NCI-H510A (cell line): Measurements from ENCODE around the gene VWA8.
"Not testable (repeated sequence)": the region's sequence is repeated elsewhere in the genome, so short reads cannot be mapped to it uniquely, and the experiment has no call there.

Experiments used
- DNase-seq: peaks from one replicate; lab custom pipeline; 2025; lab: John Stamatoyannopoulos, UW

Gene VWA8

GRCh38 chr13:41557719-41558118 is 403.2 kb downstream of the VWA8 start:
- DNase-seq = no peak

DNA sequence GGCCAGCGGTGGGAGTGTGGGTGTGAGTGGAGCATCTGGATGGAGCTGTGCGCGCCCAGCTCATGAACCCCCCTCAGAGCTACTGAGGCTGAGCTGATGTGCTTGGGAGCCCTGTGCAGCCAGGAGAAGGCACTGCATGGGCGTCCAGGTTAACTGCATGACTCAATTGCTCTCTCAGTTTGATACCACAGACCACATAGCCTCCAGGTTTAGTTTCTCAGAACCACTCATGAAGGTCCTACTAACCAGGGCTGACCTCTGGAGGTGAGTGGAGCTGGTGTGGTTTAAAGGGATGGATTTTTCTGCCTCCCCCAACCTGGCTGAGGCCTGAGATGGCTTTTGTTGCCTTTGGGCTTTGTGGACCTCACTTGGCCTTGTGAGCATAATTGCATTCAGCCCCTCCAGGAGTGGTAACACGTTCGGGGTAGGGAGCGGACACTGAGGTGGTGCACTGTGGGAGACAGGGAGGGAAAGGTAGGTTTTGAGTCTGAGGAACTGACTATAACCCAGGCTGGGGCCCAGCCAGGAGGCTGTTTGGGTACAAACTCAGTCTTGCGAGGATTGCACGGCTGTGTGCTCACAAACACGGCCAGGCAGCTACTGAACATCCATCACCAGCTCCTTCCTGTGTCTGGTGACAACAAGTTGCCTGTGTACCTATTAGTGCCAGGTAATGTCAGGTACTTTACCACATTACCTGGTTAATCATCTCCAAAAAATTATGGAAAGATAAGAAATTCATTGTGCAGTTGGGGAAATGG is 406.1 kb downstream of the VWA8 start:
- DNase-seq = no peak

DNA sequence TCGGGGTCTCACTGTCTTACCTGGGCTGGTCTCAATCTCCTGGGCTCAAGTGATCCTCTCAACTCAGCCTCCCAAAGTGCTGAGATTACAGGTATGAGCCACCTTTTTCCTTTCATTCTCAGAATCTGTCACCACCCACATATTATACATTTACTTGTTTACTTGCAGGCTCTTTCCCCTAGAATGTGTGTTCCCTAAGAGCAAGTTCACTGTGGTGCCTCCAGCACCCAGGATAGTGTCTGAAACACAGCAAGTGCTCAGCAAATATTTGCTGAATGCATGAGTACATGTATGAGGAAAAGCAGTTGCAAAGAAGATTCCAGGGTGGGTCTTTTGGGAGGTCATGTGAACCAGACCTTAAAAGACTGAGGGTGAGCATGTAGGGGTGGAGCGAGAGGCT is 406.7 kb downstream of the VWA8 start:
- DNase-seq = no peak

DNA sequence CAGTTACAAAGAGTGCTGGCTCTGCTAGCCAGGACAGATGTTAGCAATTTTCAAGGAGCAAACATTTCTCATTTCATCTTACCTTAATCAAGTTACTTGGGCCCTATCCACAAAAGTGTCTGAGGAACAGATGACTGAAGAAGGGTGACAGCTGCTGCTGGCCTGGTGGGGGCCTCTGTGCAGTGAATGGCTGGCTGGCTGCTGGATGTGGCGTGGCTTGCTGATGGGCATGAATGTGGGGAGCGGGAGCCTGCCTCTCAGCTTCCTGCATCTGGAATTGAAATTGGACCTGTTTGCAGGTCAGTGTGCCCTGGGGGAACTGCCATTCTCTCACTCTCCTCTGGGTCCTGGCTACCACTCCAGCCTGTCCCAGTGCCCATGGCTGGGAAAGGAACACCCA is 408.9 kb downstream of the VWA8 start:
- no peak for DNase-seq

- no peak for DNase-seq
Observed at GRCh38 chr13:41550276-41550675, 410.6 kb downstream of the VWA8 start.

- DNase-seq = no peak
Observed at GRCh38 chr13:41549491-41549890, 411.4 kb downstream of the VWA8 start.

DNA sequence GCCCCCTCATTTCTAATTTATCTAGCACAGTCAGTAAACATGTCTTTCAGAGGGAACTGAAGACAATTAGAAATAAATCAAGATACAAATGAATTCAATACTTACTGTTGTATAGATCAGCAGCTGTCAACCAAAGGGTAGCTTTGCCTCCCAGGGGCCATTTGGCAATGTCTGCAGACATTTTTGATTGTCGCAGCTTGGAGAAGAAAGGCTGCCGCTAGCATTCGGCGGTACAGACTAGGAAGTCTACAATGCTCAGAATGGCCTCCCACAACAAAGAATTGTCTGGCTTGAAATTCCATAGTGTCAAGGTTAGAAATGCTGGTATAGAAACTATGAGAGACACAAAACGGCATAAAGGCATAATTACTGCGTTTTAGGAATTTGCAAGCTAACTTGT is 412.0 kb downstream of the VWA8 start:
- no peak for DNase-seq

- no peak for DNase-seq
Observed at GRCh38 chr13:41548031-41548430, 412.9 kb downstream of the VWA8 start.

DNA sequence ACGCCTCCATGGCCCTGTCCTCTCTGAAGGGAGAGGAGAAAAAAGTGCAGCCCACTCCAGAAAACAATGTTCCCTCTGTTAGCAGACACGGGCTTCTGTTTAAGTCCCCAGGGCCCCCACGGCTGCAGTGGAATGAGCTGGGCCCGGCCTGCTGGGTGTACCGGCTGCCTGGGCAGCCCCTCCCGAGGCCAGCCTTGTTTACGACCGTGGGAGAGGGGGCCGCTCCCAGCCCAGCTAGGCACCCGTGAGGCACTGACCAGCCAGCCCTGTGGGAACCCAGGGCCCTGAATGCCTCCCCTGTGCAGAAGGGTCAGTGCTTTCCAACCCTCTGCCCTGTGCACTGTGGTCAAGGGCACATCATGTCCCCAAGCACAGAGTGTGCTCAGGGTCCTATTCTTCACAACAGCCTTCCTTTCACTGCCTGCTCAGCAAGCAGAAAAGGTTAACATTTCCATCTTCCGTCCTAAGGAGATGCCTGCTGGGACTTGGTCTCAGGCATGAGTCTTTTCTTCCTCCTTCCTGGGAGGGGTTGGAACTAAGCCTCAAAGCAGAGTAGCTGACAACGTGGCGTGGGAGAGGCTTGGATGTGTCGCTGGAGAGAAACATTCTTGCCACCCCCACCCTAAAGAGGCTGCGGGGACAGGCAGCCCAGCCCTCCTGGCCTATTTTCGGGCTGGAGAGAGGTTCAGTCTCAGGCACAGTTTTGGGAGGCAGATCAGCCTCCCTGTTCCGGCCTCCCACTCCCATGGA is 413.5 kb downstream of the VWA8 start:
- no peak for DNase-seq

DNA sequence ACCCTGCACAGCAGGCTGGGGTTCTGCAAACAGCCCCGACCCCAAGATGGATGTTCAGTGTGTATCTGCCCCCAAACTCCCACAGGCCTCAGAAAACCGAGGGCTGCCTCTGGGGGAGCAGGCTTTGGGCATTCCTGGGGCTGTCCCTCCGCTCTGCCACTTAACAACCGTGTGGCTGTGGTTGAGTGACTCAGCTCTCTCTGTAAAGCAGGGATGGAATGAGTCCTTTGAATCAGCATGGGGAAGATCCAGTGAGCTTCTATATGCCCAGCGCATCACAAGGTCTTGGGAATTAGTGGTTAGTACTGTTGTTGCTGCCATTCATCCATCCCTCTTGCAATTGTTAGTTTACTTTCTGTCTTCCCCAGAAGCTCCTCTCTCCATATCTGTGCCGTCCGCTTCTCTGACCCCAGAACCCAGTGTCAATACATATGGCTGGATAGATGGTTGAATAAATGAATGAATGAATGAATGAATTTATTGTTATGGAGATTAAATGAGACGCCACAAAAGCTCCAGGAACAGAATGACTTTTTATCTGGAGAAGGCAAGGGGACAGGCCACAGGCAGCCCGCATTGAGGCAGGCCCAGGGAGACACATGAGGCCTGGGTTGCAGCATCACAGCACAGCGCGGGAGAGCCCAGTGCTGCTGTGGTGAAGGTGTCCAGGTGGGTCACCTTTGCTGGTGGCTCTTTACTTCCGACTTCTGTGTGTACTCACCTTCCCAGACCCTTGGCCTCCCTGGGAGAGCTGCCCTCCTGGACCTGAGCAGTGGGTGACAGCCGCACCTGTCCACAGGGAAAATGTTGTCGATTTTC is 414.3 kb downstream of the VWA8 start:
- DNase-seq = no peak

GRCh38 chr13:41545432-41545707 is 415.5 kb downstream of the VWA8 start:
- DNase-seq = no peak

GRCh38 chr13:41543664-41544300 is 417.1 kb downstream of the VWA8 start:
- DNase-seq = no peak

DNA sequence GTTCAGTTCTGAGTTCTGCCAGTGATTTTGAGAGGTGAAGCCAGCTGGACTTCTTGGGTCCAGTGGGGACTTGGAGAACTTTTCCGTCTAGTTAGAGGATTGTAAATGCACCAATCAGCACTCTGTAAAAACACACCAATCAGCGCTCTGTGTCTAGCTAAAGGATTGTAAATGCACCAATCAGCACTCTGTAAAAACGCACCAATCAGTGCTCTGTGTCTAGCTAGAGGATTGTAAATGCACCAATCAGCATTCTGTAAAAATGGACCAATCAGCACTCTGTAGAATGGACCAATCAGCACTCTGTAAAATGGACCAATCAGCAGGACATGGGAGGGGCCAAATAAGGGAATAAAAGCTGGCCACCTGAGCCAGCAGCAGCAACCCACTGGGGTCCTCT is 418.1 kb downstream of the VWA8 start:
- DNase-seq = not testable (repeated sequence)

- no peak for DNase-seq
Observed at GRCh38 chr13:41542281-41542680, 418.6 kb downstream of the VWA8 start.

GRCh38 chr13:41541142-41541938 is 419.6 kb downstream of the VWA8 start:
- DNase-seq = no peak

- not testable (repeated sequence) for DNase-seq
Observed at GRCh38 chr13:41540240-41540639, 420.7 kb downstream of the VWA8 start.

DNA sequence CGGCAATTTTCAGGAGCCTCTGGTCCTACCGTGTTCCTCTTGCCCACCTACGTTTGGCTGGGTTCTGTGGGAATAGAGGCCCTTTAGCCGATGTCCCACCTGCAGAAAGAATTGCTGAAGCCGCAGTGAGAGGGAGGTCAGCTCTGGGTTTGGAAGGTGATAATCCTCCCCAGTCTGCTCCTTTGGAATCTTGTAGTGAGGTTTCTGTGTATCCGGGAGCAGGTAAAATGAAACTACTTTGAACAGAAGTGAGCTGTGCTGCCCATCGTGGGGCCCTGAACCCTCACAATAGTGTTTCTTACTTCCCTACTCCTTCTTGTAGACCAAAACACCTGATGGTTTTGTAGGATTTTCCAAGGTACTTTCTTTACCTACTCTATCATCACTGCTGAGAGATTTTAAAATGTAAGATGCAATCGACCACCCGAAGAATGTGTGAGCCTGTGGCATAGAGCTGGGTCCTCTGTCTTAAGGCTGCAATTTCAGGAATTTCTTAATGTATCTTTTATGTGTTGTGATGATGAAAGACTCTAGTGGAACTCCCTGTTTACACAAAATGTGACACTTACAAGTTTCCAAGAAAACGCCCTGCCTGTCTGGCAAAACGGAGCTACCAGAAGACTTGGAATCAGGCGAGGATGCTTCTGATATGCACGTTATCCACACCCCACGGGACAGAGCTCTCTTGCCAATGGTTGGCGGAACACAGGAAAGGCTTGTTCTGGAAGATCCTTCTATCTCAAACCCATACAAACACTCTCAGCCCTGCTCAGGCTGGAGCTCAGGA is 427.4 kb downstream of the VWA8 start:
- no peak for DNase-seq

GRCh38 chr13:41528021-41528420 is 432.9 kb downstream of the VWA8 start:
- DNase-seq = no peak

GRCh38 chr13:41520660-41521630 is 440.0 kb downstream of the VWA8 start:
- DNase-seq = no peak
